K562 (cell line): ENCODE data around the gene RNF207. TPM values are rescaled to one million over a fixed set of nuclear protein-coding genes. Genes with fewer than 3 reads are reported as not detected.

Experiments
- ATAC-seq: fragments of 200-7000 bp; cut with Tn5 transposase; 3 replicates; pipeline ENCODE4 v1.9.1; 2020; ENCODE audit warnings: moderate library complexity
- BruUV-seq: library from RNA; stranded (reverse); fragments of 400-500 nt; replicated peaks from 2 replicates; lab custom pipeline; 2021; lab: Mats Ljungman, UMichigan
- CTCF ChIA-PET: fragments of 300-600 bp; formaldehyde crosslinking; extraction: SDS; loops from one replicate; lab custom pipeline; 2021; ENCODE audit warnings: low intra/inter-chr PET ratio; lab: Yijun Ruan, JAX
- POLR2A ChIA-PET: fragments of 300-600, 350-650 bp; sonication (Branson Sonifier 250); formaldehyde crosslinking; extraction: SDS; loops from one replicate; lab custom pipeline; 2021; ENCODE audit warnings: antibody characterized with exemption, inconsistent platforms; lab: Yijun Ruan, JAX
- DNase-seq, 4 experiments: peaks; one replicate each; pipeline versions ENCODE4 v3.0.0 to v3.0.0-alpha.2; 2011 to 2018; ENCODE audit warnings: low spot score in 3 of 4, mixed read lengths in 3 of 4; ENCODE audit errors: extremely low read depth in 1 of 4
- FAIRE-seq: peaks from 2 replicates; lab custom pipeline; 2011; peaks lifted over from hg19 to GRCh38; lab: Jason Lieb, UNC
- H2AFZ ChIP-seq: 2 replicates; pipeline ENCODE4 v1.6.0; 2011; ENCODE audit warnings: low read depth, low read length, control low read depth, inconsistent platforms
- H3K27ac ChIP-seq: fragments of 200-600 bp; 3 replicates; pipeline ENCODE4 v1.8.0; 2011; ENCODE audit warnings: low read depth, mild to moderate bottlenecking, control low read depth, inconsistent platforms, low read length, moderate library complexity, mixed read lengths; ENCODE audit errors: extremely low read depth
- H3K27me3 ChIP-seq, 2 experiments: fragments of 300-600 bp in 1 of 2; 2 replicates in 1 of 2; 3 replicates in 1 of 2; pipeline versions ENCODE4 v1.6.0 to v1.8.0; 2011; ENCODE audit warnings: inconsistent platforms in 2 of 2, low read length in 2 of 2, mild to moderate bottlenecking in 1 of 2, mixed read lengths in 1 of 2, moderate library complexity in 1 of 2; ENCODE audit not compliant: control insufficient read depth in 2 of 2, insufficient read depth in 2 of 2
- H3K36me3 ChIP-seq: fragments of 300-600 bp; 3 replicates; pipeline ENCODE4 v1.8.0; 2011; ENCODE audit warnings: mild to moderate bottlenecking, low read length, inconsistent platforms; ENCODE audit not compliant: control insufficient read depth, insufficient read depth
- H3K4me1 ChIP-seq, 2 experiments: fragments of 200-600 bp in 1 of 2; replicated peaks in 1 of 2; 2 replicates in 1 of 2; 3 replicates in 1 of 2; pipeline versions ENCODE4 v1.5.1 to v1.8.0; 2011; ENCODE audit warnings: inconsistent platforms in 2 of 2, low read length in 2 of 2, mild to moderate bottlenecking in 1 of 2, mixed read lengths in 1 of 2, moderate library complexity in 1 of 2; ENCODE audit not compliant: control insufficient read depth in 2 of 2, insufficient read depth in 2 of 2
- H3K4me2 ChIP-seq: 2 replicates; pipeline ENCODE4 v1.6.1; 2011; ENCODE audit warnings: low read length, control low read depth, inconsistent platforms, mixed read lengths; ENCODE audit not compliant: insufficient read depth
- H3K4me3 ChIP-seq: fragments of 200-600 bp; sonication (generic), shearing (Covaris generic); 2 replicates; pipeline ENCODE4 v1.5.1; 2016; ENCODE audit warnings: control low read depth, inconsistent platforms
- H3K79me2 ChIP-seq: fragments of 200-600 bp; 3 replicates; pipeline ENCODE4 v1.8.0; 2011; ENCODE audit warnings: low read length, inconsistent platforms; ENCODE audit not compliant: control insufficient read depth, insufficient read depth
- H3K9ac ChIP-seq, 2 experiments: 2 replicates each; pipeline versions ENCODE4 v1.6.0 to v1.6.1; 2011; ENCODE audit warnings: low read depth in 2 of 2, low read length in 2 of 2, control low read depth in 1 of 2, inconsistent platforms in 1 of 2, mild to moderate bottlenecking in 1 of 2, mixed read lengths in 1 of 2; ENCODE audit not compliant: insufficient read depth in 1 of 2
- H3K9me1 ChIP-seq: one replicate; pipeline ENCODE4 v1.6.0; 2011; ENCODE audit warnings: inconsistent platforms, mild to moderate bottlenecking, low read length, moderate library complexity; ENCODE audit not compliant: control insufficient read depth, insufficient read depth
- H3K9me3 ChIP-seq: replicated peaks from 2 replicates; pipeline ENCODE4 v1.5.1; 2011; ENCODE audit warnings: low read depth, low read length, inconsistent platforms; ENCODE audit not compliant: control insufficient read depth, insufficient read depth
- H4K20me1 ChIP-seq: replicated peaks from 2 replicates; pipeline ENCODE4 v1.6.1; 2011; ENCODE audit warnings: low read length, inconsistent platforms, mixed read lengths; ENCODE audit not compliant: control insufficient read depth, insufficient read depth
- CEBPG ChIP-seq, 3 experiments: fragments of 200-800 bp in 1 of 3; sonication (Bioruptor generic) in 1 of 3; sonication (generic) in 1 of 3; formaldehyde crosslinking in 1 of 3; IDR thresholded peaks in 2 of 3; conservative IDR thresholded peaks in 1 of 3; 2 replicates each; pipeline versions ENCODE4 v1.6.1 to v1.8.0; 2016 to 2022; ENCODE audit warnings: missing compliant biosample characterization in 2 of 3, missing genetic modification characterization in 2 of 3, mild to moderate bottlenecking in 1 of 3, missing genetic modification reagents in 1 of 3
- MCM2 ChIP-seq: fragments of 450-650 bp; IDR thresholded peaks from 2 replicates; pipeline ENCODE4 v1.6.1; 2017; ENCODE audit warnings: low read depth, mild to moderate bottlenecking
- PPARD ChIP-seq: fragments of 250-450 bp; sonication (Bioruptor Pico); IDR thresholded peaks from 2 replicates; pipeline ENCODE4 v1.8.0; 2022; ENCODE audit warnings: inconsistent platforms, mild to moderate bottlenecking, moderate library complexity
- RAD21 ChIP-seq, 2 experiments: fragments of 250-450 bp in 1 of 2; fragments of 450-650 bp in 1 of 2; sonication (Bioruptor Pico) in 1 of 2; formaldehyde crosslinking in 1 of 2; IDR thresholded peaks in 1 of 2; conservative IDR thresholded peaks in 1 of 2; 2 replicates each; pipeline versions ENCODE4 v1.4.0 to v1.8.0; 2020 to 2022; ENCODE audit warnings: mild to moderate bottlenecking in 2 of 2, moderate library complexity in 1 of 2
- SIN3A ChIP-seq, 2 experiments: fragments of 150-350 bp in 1 of 2; IDR thresholded peaks; 2 replicates each; pipeline ENCODE4 v1.6.1; 2011 to 2016; ENCODE audit warnings: borderline replicate concordance in 2 of 2, low read depth in 2 of 2, low read length in 2 of 2, mild to moderate bottlenecking in 2 of 2, moderate library complexity in 2 of 2; ENCODE audit not compliant: control insufficient read depth in 1 of 2
- SP1 ChIP-seq: sonication (generic); formaldehyde crosslinking; IDR thresholded peaks from 2 replicates; pipeline ENCODE4 v1.8.1; 2022; ENCODE audit warnings: mild to moderate bottlenecking, missing genetic modification reagents
- WHSC1 ChIP-seq: IDR thresholded peaks from one replicate; pipeline ENCODE4 v1.6.1; 2012; ENCODE audit warnings: low read length, control low read depth, inconsistent platforms
- ZFP30 ChIP-seq: fragments of 250-450 bp; sonication (Bioruptor Pico); IDR thresholded peaks from 2 replicates; pipeline ENCODE4 v1.8.0; 2022; ENCODE audit warnings: moderate library complexity, mild to moderate bottlenecking, inconsistent platforms, borderline replicate concordance
- ZFX ChIP-seq: sonication (generic); formaldehyde crosslinking; IDR thresholded peaks from 2 replicates; pipeline ENCODE4 v1.8.0; 2022; ENCODE audit warnings: mild to moderate bottlenecking, missing genetic modification reagents, moderate library complexity
- ZNF512 ChIP-seq: IDR thresholded peaks from 2 replicates; pipeline ENCODE4 v1.6.1; 2016; ENCODE audit warnings: missing genetic modification characterization, missing compliant biosample characterization
- ZNF766 ChIP-seq: fragments of 200-800 bp; sonication (Bioruptor generic); conservative IDR thresholded peaks from 2 replicates; pipeline ENCODE4 v1.6.1; 2016; ENCODE audit warnings: missing genetic modification characterization, missing compliant biosample characterization
- WGBS: fragments of 100-300 bp; shearing (Covaris generic); methylation state at CpG from one replicate; pipeline ENCODE4 v1.1.6; 2016; ENCODE audit warnings: low coverage, mixed read lengths; ENCODE audit not compliant: insufficient coverage; ENCODE audit errors: missing lambda C conversion rate; 5-methylcytosine and 5-hydroxymethylcytosine counted together
- in situ Hi-C: fragments of 300-500 bp; cut with MboI; formaldehyde crosslinking; loops from 4 replicates; pipeline ENCODE4 v1.15.0; 2018; ENCODE audit warnings: inconsistent platforms, mixed read lengths
- intact Hi-C: fragments of 100-400 bp; cut with micrococcal nuclease; formaldehyde crosslinking; loops from 2 replicates; pipeline ENCODE4 v1.14.2; 2022
- polyA plus RNA-seq, 8 experiments: library from polyadenylated mRNA; depleted of rRNA in 4 of 8; stranded (reverse) in 5 of 8; unstranded in 3 of 8; fragments of >200 nt; fragmentation: Nextera tagmentation in 2 of 8; fragmentation: Illumina TruSeq in 1 of 8; extraction: Ambion mirVana in 2 of 8; extraction: Trizol in 1 of 8; gene quantifications; 2 replicates each; pipeline versions ENCODE4 v1.2.1 to v1.2.3, GENCODE V29; 2011 to 2014; ENCODE audit warnings: inconsistent platforms in 1 of 8, missing spikeins in 1 of 8
- total RNA-seq, 7 experiments: library from RNA; depleted of rRNA in 6 of 7; stranded (reverse); fragments of >200 nt in 6 of 7; fragmentation: Illumina TruSeq in 2 of 7; extraction: Trizol in 2 of 7; gene quantifications; 2 replicates each; pipeline versions ENCODE4 v1.2.1 to v1.2.3, GENCODE V29; 2011 to 2021; ENCODE audit warnings: low replicate concordance in 1 of 7
- TF ChIP-seq, protein P1 (sequence below): fragments of 250-450 bp; sonication (Bioruptor Pico); IDR thresholded peaks from 2 replicates; pipeline ENCODE4 v1.5.0; 2021
- TF ChIP-seq, protein P2 (sequence below): fragments of 250-450 bp; sonication (Bioruptor Pico); IDR thresholded peaks from 2 replicates; pipeline ENCODE4 v1.4.0; 2020; ENCODE audit warnings: borderline replicate concordance

Gene RNF207
- total and polyA plus RNA-seq, 9 of the 15 experiments (the other 6 are each of a cell fraction or from before 2014, with no cell fraction given): 2.7 to 30.6 (median 12.9) TPM

- TF ChIP-seq, protein P1, sequence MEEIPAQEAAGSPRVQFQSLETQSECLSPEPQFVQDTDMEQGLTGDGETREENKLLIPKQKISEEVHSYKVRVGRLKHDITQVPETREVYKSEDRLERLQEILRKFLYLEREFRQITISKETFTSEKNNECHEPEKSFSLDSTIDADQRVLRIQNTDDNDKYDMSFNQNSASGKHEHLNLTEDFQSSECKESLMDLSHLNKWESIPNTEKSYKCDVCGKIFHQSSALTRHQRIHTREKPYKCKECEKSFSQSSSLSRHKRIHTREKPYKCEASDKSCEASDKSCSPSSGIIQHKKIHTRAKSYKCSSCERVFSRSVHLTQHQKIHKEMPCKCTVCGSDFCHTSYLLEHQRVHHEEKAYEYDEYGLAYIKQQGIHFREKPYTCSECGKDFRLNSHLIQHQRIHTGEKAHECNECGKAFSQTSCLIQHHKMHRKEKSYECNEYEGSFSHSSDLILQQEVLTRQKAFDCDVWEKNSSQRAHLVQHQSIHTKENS (CRISPR knock-in tag): no peak
- TF ChIP-seq ZFP30 (CRISPR knock-in tag) (no peak), CEBPG (CRISPR knock-in tag; IDR thresholded peaks at IDR 0.05) (no peak), CEBPG (tag; conservative IDR thresholded peaks at IDR 0.05 in 1 of 2, IDR thresholded peaks at IDR 0.05 in 1 of 2) (no peak)
- TF ChIP-seq, protein P2, sequence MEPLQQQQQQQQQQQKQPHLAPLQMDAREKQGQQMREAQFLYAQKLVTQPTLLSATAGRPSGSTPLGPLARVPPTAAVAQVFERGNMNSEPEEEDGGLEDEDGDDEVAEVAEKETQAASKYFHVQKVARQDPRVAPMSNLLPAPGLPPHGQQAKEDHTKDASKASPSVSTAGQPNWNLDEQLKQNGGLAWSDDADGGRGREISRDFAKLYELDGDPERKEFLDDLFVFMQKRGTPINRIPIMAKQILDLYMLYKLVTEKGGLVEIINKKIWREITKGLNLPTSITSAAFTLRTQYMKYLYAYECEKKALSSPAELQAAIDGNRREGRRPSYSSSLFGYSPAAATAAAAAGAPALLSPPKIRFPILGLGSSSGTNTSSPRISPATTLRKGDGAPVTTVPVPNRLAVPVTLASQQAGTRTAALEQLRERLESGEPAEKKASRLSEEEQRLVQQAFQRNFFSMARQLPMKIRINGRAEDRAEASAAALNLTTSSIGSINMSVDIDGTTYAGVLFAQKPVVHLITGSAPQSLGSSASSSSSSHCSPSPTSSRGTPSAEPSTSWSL (CRISPR knock-in tag): no peak
- TF ChIP-seq, all 486 proteins: peak for 0
These were observed 20.8 kb upstream of the RNF207 start (continued) for GRCh38 chr1:6185151-6185550.

GRCh38 chr1:6185635-6186382 lies 20.1 kb upstream of the RNF207 start:
- FAIRE-seq: peak; percentile 59
- TF ChIP-seq ZNF766 (CRISPR knock-in tag) (no peak), RAD21 (CRISPR knock-in tag; conservative IDR thresholded peaks at IDR 0.05 in 1 of 2, IDR thresholded peaks at IDR 0.05 in 1 of 2) (peak in 1 of 2 experiments; percentile 60; a peak in 3 of 4 replicates), ZFX (no peak), MCM2 (no peak), WHSC1 (no peak), PPARD (CRISPR knock-in tag) (no peak), ZNF512 (no peak), SIN3A (IDR thresholded peaks at IDR 0.05; ENCODE audit: borderline replicate concordance in 2 of 2, control insufficient read depth in 1 of 2, low read depth in 2 of 2, low read length in 2 of 2) (no peak), SP1 (CRISPR knock-in tag) (no peak)

More at GRCh38 chr1:6185635-6186382, 20.1 kb upstream of the RNF207 start:
- ChIA-PET POLR2A (interaction anchor here (0.7 to 1.1 kb wide), 8 partner anchors 9 to 133 kb away, joined by 3 to 6 read pairs (median 4); no protein-coding TSS in a partner anchor), CTCF (interaction anchor here (0.6 kb wide), 1 partner anchor 82 kb away, joined by 3 read pairs; no protein-coding TSS in a partner anchor)
- H3K27ac ChIP-seq: no peak overlapping the region
- peaks cover 3 to 5% of the 10 kb centered on the region in 2 experiments; a peak in 3 of 5 replicates for H3K4me1 ChIP-seq
- intact Hi-C loops: loop anchor here (1.0 kb wide), 1 partner anchor 133 kb away; no protein-coding TSS in a partner anchor
- H3K79me2 ChIP-seq: peaks cover 39% of the 10 kb centered on the region
- no peaks in the 10 kb centered on the region for H3K27me3 ChIP-seq
- H3K9me3 ChIP-seq: no peaks in the 10 kb centered on the region
- peaks cover 49% of the 10 kb centered on the region for H4K20me1 ChIP-seq
- no peak overlapping the region for H2AFZ ChIP-seq
- H3K4me2 ChIP-seq: no peak overlapping the region
- BruUV-seq: no TSS peak
- H3K9ac ChIP-seq: no peak overlapping the region
- WGBS: 61% methylated on average over 10 of the region's 10 CpGs
- in situ Hi-C loops: no loop called here
- peak; percentile 71 for ATAC-seq
- peaks cover 5% of the 10 kb centered on the region for H3K9me1 ChIP-seq
- H3K4me3 ChIP-seq: no peak overlapping the region
- peaks cover 63% of the 10 kb centered on the region for H3K36me3 ChIP-seq
- DNase-seq: peak in 3 of 4 experiments; percentile 66 to 74 (median 67)
